ENCODE data around the gene GZMM. TPM values are rescaled to one million over a fixed set of nuclear protein-coding genes. Genes with fewer than 3 reads are reported as not detected.
"Not testable (repeated sequence)": the region's sequence is repeated elsewhere in the genome, so short reads cannot be mapped to it uniquely, and the experiment has no call there.

Gene GZMM
- total RNA-seq, 1 experiment from 2014 or later: not detected

DNA sequence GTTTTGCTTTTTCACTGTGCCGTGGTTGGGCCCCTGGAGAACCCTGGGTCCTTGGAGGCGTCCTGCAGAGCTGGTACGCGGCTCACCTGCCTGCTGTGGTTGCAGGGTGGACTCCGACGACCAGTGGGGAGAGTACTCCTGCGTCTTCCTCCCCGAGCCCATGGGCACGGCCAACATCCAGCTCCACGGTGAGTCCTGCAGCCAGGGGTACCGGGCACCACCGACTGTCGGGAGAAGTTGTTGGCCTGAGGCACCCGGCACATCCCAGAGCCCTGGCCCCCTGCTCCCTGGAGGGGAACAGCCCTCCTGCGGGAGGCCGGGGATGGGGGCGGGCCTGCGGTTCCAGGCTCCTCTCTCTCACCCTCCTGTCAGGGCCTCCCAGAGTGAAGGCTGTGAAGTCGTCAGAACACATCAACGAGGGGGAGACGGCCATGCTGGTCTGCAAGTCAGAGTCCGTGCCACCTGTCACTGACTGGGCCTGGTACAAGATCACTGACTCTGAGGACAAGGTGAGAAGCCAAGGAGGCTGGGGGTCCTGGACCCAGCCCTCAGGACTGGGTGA, 36.5 kb downstream of the GZMM start:
- DNase-seq (ENCODE audit: low spot score): no peak

DNA sequence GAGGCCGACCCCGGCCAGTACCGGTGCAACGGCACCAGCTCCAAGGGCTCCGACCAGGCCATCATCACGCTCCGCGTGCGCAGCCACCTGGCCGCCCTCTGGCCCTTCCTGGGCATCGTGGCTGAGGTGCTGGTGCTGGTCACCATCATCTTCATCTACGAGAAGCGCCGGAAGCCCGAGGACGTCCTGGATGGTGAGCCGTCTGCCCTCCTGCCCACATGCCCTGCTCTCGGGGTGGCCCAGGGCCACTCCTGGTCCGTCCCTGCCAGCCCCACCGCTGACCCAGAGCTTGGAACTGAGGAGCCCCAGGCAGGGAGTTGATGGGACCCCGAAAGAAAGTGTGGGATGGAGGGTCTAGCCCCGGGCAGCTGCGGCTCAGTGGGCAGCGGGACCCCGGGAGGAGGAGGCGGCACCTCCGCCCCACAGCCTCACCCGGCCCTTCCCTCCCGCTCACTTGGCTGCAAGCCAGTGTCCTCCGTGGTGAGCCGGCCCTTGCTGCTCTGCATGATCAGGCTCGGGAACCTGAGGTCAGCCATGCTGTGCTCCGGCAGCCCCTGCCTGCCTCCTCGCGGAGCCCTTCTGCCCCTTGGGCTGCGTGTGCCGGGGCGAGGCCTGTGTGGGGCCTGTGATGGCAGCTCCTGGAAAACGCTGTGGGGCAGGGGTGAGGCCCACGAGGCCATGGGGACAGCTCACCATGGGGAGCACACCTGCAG, 37.7 kb downstream of the GZMM start:
- peak; percentile 33 for DNase-seq (ENCODE audit: low spot score)

DNA sequence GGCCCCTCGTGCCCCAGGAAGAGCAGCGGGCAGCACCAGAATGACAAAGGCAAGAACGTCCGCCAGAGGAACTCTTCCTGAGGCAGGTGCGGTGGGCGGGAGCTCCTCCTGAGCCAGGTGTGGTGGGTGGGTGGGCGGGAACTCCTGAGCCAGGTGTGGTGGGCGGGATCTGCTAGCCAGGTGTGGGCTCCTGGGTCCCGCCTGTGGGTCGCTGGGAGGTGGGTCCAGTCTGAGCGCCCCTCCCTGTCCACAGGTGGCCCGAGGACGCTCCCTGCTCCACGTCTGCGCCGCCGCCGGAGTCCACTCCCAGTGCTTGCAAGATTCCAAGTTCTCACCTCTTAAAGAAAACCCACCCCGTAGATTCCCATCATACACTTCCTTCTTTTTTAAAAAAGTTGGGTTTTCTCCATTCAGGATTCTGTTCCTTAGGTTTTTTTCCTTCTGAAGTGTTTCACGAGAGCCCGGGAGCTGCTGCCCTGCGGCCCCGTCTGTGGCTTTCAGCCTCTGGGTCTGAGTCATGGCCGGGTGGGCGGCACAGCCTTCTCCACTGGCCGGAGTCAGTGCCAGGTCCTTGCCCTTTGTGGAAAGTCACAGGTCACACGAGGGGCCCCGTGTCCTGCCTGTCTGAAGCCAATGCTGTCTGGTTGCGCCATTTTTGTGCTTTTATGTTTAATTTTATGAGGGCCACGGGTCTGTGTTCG, 38.8 kb downstream of the GZMM start:
- DNase-seq (ENCODE audit: low spot score): no peak

DNA sequence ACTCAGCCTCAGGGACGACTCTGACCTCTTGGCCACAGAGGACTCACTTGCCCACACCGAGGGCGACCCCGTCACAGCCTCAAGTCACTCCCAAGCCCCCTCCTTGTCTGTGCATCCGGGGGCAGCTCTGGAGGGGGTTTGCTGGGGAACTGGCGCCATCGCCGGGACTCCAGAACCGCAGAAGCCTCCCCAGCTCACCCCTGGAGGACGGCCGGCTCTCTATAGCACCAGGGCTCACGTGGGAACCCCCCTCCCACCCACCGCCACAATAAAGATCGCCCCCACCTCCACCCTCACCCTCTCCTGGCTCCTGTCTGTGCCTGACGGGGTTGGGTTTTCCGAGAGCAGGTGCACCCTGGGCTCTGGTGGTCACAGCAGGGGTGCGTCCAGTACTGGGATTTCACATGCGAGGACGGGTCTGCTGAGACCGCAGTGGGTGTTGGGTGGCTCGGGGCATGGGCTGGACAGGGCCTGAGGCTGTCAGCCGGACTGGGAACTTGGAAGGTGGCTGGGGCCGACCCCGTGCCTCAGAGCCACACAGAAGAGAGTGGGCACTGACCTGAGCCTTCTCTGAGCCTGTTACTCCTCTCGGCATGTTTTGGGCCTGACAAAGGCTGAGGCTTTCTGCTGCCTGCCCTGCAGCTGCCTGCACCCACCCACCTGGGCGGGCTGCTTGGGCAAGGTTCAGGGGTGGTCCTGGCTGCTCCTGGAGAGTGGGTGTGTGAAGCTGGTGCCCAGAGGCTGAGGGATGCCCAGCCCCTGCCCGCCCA, 39.5 kb downstream of the GZMM start:
- no peak for DNase-seq (ENCODE audit: low spot score)

GRCh38 chr19:583968-584239, 40.1 kb downstream of the GZMM start:
- no peak for DNase-seq (ENCODE audit: low spot score)

- peak; percentile 49 for DNase-seq (ENCODE audit: low spot score)
These were observed 40.6 kb downstream of the GZMM start for GRCh38 chr19:584240-585001.

GRCh38 chr19:585146-585545, 41.3 kb downstream of the GZMM start:
- not testable (repeated sequence) for DNase-seq (ENCODE audit: low spot score)

- no peak for DNase-seq (ENCODE audit: low spot score)
These were observed 41.8 kb downstream of the GZMM start for GRCh38 chr19:585551-586110.

DNA sequence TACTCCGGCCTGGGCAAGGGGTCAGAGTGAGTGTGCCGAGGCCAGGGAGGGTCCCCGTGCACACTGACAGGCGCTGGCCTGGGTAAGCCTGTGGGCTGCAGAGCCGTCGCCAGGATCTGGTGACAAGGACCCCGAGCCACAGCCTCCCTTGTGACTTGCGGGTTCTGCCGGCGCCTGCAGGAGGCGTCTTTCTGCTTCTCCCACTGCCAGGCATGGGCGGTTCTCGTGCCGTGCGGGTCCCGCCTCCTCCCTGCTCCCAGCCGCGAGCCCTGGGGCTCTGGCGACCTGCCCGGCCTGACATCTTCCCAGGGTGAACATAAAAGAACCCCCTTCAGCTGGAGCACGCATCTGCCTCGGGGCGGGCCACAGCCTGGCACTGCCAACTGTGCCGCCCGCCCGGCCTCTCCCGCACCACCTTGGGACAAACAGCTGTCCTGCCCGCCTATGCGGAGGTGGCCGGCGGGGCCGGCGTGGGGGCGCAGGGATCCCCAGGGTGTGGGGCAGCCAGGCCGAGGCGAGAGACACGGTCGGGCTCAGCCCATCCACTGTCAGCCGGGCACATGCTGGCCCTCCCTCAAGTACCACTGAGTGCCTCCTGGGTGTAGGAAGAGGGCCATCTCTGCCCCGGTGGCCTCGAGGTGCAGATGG, 44.4 kb downstream of the GZMM start:
- peak; percentile 68 for DNase-seq (ENCODE audit: low spot score)

DNA sequence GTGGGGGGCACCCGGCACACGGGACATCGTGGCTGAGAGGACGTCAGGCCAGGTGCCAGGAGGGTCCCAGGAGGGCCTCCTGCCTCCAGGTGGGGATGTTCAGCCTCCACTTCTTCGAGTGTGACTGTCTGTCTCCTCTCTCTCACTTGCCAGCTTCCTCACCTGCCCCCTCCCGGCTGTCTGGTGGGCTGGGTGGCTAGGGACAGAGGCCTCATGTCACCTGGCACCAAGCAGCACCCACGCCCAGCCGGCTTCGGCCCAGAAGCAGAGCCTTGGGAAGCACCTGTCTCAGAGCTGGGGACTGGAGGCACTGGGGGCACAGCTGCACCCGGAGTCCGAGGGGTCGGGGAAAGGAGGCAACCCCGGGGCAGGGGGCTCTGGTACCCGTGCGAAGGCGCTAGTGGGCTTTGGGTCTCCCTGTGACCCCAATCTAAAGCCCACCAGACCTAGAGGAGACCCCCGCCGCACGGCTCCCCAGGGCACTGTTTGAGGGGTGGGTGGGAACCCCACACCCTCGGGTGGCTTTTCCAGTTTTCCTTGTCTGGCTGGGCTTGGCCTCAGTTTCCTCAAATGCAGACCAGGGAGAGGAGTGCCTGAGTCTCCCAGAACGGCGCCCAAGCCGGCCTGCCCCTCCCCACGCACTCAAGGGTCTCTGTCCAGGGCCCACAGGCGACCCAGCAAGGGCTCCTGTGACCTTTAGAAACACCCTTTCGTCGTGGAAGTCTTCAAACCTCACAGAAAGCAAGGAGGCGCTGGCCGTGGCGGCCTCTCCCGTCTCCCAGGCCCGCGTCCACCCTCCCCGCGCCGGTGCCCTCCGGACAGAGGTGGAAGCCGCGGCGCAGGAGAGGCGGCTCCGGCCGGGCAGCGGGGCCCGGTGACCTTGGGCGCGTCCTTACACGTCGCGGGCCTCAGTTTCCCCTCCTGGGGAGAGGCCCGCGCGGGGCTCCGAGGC, 45.2 kb downstream of the GZMM start:
- DNase-seq (ENCODE audit: low spot score): no peak

- DNase-seq (ENCODE audit: low spot score): no peak
These were observed 46.0 kb downstream of the GZMM start, which contains the start of gene HCN2 for GRCh38 chr19:589693-590395. Gene HCN2, plus strand, starts transcription at chr19:589881. Its CDS starts 65 bp downstream, at chr19:589946.

GRCh38 chr19:590396-590745, 46.5 kb downstream of the GZMM start:
- no peak for DNase-seq (ENCODE audit: low spot score)

- no peak for DNase-seq (ENCODE audit: low spot score)
These were observed 46.9 kb downstream of the GZMM start for GRCh38 chr19:590750-591098.

GRCh38 chr19:591099-591958, 47.5 kb downstream of the GZMM start:
- peak; percentile 32 for DNase-seq (ENCODE audit: low spot score)

- DNase-seq (ENCODE audit: low spot score): no peak
These were observed 48.2 kb downstream of the GZMM start for GRCh38 chr19:592101-592500.

DNA sequence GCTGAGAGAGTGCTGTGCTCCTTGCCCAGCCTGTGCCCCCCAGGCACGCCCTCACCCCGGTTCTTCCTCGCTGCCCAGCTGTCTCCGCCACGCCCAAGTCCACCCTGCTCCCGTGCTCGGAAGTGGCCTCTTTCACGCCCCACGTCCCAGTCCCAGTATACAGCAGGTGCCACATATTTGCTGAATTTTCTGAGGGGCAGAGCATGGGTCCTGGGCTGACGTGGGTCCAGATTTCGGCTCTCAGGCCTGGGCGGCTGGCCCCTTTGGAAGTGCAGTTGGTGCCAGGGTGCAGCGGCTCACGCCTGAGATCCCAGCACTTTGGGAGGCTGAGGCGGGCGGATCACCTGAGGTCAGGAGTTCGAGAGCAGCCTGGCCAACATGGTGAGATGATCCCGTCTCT, 49.2 kb downstream of the GZMM start:
- no peak for DNase-seq (ENCODE audit: low spot score)

DNA sequence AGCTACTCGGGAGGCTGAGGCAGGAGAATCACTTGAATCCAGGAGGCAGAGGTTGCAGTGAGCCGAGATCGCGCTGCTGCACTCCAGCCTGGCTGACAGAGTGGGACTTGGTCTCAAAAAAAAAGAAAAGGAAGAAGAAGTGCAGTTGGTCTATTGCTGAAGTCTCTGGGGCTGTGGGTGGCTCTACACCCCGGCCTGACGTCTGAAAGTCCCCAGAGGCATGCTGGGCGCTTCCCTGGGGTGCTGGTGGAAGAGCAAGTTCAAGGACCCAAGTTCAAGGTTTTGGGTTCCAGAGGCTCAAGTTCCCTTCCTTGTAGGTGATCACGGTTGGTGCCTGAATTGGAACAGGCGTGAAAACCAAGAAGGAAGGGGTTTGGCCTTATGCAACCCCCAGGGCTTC, 49.7 kb downstream of the GZMM start:
- no peak for DNase-seq (ENCODE audit: low spot score)

- DNase-seq (ENCODE audit: low spot score): no peak
These were observed 50.5 kb downstream of the GZMM start for GRCh38 chr19:594265-594870.
